Mammary epithelial cell (primary cell): ENCODE results near the gene CARD16.

ENCODE experiments used
- CTCF ChIP-seq, 2 donors: IDR thresholded peaks in 1 of 2; conservative IDR thresholded peaks in 1 of 2; 2 replicates each; pipeline ENCODE4 v1.5.1; 2011 to 2012; ENCODE audit warnings: inconsistent platforms in 2 of 2, low read length in 2 of 2, mild to moderate bottlenecking in 2 of 2, control low read depth in 1 of 2, low read depth in 1 of 2; ENCODE audit not compliant: insufficient read depth in 1 of 2; ENCODE audit errors: extremely low read depth in 1 of 2
- EZH2 ChIP-seq: IDR thresholded peaks from 2 replicates; pipeline ENCODE4 v1.6.1; 2012; ENCODE audit warnings: low read length, inconsistent platforms, borderline replicate concordance

DNA sequence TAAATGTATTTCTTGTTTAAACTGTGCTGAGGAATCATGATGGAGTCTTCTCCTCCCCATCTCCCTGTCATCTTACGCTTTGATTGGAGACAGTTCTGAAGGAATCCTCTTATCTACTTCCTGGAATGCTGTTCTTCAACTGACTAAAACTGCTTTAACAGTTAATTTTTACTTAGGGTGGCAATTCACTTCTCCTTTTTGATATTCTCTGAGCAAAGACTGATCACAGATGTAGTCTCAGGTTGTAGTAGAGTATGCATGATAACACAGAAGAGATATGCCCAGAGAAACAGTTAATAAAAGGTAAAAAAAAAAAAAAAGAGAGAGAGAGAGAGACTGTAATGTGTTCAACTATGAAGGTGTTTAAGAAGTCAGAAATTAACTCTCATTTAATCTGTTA lies 20.7 kb downstream of the CARD16 start:
- TF ChIP-seq EZH2 (no peak), CTCF (conservative IDR thresholded peaks at IDR 0.05 in 1 of 2, IDR thresholded peaks at IDR 0.05 in 1 of 2; ENCODE audit: extremely low read depth in 1 of 2, insufficient read depth in 1 of 2, low read depth in 1 of 2, low read length in 2 of 2) (no peak)
